Measurements from ENCODE around the gene PRKAB1.
"Not testable (repeated sequence)": the region's sequence is repeated elsewhere in the genome, so short reads cannot be mapped to it uniquely, and the experiment has no call there.

Gene PRKAB1

GRCh38 chr12:119649202-119649808, 18.6 kb upstream of the PRKAB1 start:
- no peak for DNase-seq (ENCODE audit: extremely low read depth, low read depth)
- peak; percentile 54 for TF ChIP-seq CTCF (IDR thresholded peaks at IDR 0.05; ENCODE audit: low read depth, low read length)

- no peak for TF ChIP-seq CTCF (IDR thresholded peaks at IDR 0.05; ENCODE audit: low read depth, low read length)
- DNase-seq (ENCODE audit: extremely low read depth, low read depth): no peak
These were observed 15.3 kb upstream of the PRKAB1 start for GRCh38 chr12:119652665-119653064.

GRCh38 chr12:119657001-119657400, 10.9 kb upstream of the PRKAB1 start:
- DNase-seq (ENCODE audit: extremely low read depth, low read depth): not testable (repeated sequence)

- not testable (repeated sequence) for DNase-seq (ENCODE audit: extremely low read depth, low read depth)
These were observed 9.8 kb upstream of the PRKAB1 start for GRCh38 chr12:119658166-119658565.

GRCh38 chr12:119659289-119659897, 8.5 kb upstream of the PRKAB1 start:
- TF ChIP-seq CTCF (IDR thresholded peaks at IDR 0.05; ENCODE audit: low read depth, low read length): peak; percentile 95
- DNase-seq (ENCODE audit: extremely low read depth, low read depth): no peak

- no peak for DNase-seq (ENCODE audit: extremely low read depth, low read depth)
- no peak for TF ChIP-seq CTCF (IDR thresholded peaks at IDR 0.05; ENCODE audit: low read depth, low read length)
These were observed 7.9 kb upstream of the PRKAB1 start for GRCh38 chr12:119660076-119660475.

- no peak for DNase-seq (ENCODE audit: extremely low read depth, low read depth)
- no peak for TF ChIP-seq CTCF (IDR thresholded peaks at IDR 0.05; ENCODE audit: low read depth, low read length)
These were observed 6.1 kb upstream of the PRKAB1 start for GRCh38 chr12:119661882-119662281.

GRCh38 chr12:119664642-119665041, 3.3 kb upstream of the PRKAB1 start:
- no peak for DNase-seq (ENCODE audit: extremely low read depth, low read depth)
- TF ChIP-seq CTCF (IDR thresholded peaks at IDR 0.05; ENCODE audit: low read depth, low read length): no peak
